Activated T-cell treated with anti-CD3 and anti-CD28 coated beads for 48 hours (primary cell): ENCODE data around the gene RMND5A.
"Not testable (repeated sequence)": the region's sequence is repeated elsewhere in the genome, so short reads cannot be mapped to it uniquely, and the experiment has no call there.

ENCODE experiments used
- DNase-seq: peaks from one replicate; pipeline ENCODE4 v3.0.0-alpha.2; 2020; ENCODE audit warnings: low read depth

The RMND5A gene, protein sequence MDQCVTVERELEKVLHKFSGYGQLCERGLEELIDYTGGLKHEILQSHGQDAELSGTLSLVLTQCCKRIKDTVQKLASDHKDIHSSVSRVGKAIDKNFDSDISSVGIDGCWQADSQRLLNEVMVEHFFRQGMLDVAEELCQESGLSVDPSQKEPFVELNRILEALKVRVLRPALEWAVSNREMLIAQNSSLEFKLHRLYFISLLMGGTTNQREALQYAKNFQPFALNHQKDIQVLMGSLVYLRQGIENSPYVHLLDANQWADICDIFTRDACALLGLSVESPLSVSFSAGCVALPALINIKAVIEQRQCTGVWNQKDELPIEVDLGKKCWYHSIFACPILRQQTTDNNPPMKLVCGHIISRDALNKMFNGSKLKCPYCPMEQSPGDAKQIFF

DNA sequence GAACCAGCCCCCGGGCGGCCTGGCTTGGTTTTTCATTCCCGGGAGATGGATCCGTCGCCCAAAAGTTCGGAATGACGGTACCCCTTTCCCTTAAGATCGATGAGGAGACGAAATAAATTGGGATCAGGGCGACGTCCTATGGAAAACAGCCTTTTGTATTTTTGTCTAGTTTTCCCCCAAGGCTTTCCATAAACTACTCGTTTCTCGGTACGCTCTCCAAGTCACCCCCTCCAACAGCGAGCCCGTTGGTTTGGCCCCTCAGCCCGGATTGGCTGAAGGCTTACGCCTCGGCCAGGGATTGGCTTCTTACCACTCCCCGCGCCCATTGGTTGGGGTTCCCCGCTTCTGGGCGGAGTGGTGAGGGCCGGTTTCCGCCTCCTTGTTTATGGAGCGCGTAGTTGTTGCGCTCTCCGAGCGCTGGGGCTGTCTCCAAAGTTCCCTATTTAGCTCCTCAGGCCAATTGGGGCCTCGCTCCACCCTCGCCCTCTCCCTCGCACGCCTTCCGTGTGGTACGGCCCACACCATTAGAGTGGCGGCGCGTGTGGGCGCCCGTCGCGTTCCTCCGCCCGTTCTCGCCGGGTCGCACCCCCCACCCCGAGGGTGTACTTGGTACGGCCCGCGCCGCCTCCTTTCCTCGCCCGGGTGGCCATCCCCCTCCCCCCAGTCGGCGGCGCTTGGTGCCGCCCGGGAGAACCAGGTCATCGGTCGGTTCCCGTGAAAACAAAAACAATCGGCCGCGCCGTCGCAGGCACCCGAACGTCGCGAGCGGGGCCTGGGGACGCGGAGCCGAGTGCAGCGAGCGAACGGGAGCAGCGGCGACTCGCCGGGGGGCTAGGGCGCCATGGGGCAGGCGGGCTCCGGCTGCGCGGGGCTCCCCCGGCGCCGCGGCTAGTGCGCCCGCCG, at the start of gene RMND5A:
Gene RMND5A (plus strand): TSS at position 655 of the 903 bp plus-strand sequence. CDS start 377 bp downstream, outside the sequence.
- DNase-seq, result peak; percentile 89

DNA sequence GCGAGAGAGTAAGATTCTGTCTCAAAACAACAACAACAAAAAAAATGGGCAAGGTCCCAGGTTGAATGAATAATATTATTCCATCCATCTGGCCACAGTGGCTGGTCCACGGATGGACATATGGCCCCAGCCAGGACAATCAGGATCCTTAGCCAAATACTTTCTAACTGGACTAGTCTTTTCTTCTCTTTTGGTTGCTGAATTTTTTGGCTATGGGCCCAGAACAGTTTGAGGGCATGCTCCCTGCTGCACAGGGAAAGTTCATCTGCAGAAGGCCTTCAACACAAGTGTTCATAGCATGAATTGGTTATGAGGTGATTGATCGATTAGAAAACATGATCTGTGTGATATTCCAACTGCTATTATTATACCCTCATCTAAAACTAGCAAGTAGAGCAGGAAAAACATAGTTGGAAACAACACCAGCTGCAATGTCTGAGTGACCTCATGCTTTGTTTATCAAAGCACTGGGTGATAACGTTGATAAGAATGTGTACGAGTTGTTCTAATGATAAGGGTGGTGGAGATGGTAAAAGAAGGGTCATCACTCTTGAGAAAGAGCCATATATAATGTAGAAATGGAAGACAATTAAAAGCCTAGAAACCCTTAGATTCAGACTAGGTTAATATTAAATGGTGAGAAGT, 48.6 kb upstream of the RMND5A start:
- DNase-seq, result no peak

DNA sequence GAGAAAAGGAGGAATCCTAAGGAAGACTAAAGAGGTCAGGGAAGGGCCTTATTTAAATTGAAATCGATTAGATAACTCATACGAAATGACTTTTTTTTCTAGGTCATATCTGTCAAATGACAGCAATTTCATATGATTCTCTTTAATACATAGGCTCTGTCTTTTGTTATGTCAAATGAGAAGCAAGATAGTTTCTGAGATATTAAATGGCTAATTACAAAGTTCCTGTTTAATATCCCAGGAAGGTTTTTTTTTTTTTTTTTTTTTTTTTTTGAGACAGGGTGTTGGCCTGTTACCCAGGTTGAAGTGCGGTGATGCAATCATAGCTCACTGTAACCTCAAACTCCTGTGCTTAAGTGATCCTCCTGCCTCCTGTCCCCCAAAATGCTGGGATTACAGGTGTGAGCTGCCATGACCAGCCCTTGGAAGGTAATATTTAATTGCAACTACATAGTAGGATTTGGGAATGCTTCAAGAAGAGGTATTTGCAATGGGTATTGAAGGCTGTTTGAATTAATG, 48.0 kb upstream of the RMND5A start:
- DNase-seq, result no peak

DNA sequence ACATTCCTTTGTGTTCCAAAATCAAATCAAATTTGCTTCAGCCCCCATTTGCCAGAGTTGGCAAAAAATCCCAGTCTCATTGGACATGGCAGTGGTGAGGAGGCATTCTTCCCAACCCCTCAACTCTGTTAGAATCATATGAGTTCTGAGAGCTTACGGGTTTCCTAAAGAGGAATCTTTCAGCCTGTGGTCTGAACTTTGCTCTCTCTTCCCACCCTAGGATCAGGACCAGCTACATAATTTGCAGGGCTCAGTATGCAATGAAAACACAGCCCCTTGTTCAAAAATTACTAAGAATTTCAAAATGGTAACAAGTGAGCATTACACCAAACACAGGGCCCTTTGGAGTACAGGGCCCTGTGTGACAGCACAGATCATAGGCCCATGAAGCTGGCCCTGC, 47.1 kb upstream of the RMND5A start:
- no peak for DNase-seq

DNA sequence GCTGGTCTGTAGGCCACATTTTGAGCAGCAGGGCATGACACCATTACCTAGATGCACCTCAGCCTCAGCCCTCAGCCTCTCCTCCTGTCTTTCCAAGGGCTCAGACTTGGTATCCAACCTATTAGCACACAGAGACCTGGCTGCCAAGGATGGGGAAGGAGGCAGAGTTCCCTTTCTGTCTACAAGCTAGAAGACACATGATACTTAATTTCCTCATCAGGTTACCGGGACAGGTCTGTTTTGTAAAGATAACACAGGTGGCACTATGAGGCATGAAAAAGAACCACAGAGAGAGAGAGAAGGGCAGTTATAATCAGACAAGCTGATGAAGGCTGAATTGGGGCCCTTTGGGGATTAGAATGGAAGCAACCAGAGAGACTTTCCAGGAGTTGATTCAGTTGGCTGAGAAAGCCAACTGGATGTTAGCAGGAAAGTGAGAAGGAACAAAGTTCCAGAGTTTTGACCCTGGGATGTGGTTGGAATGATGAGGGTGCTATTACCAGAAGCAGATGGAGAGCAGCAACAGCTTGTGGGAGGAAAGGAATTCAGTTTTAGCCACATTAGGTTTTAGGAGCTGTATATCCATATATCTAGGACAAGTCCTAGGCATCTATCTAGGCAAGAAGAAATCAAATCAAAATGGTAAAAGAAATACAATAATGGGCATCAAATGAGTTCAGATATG, 46.0 kb upstream of the RMND5A start:
- DNase-seq, result no peak

DNA sequence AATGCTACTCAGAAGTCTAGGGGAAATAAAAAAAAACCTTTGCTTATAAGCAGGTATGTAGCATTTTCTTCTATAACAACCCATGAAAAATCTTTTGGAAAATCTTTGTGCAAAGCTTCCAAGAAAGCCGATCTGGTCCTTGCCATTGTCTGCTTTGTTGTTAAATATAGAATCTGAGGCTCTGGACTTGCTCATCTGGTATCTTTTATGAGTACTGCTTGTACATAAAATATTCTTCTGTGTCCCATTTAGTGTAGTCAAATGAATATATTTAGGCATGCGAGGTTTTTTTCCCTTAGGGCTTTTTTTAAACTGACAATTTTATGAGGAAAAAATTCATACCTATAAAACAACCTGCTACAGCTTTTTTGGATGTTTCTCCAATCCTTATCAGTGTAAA, 45.0 kb upstream of the RMND5A start:
- no peak for DNase-seq

DNA sequence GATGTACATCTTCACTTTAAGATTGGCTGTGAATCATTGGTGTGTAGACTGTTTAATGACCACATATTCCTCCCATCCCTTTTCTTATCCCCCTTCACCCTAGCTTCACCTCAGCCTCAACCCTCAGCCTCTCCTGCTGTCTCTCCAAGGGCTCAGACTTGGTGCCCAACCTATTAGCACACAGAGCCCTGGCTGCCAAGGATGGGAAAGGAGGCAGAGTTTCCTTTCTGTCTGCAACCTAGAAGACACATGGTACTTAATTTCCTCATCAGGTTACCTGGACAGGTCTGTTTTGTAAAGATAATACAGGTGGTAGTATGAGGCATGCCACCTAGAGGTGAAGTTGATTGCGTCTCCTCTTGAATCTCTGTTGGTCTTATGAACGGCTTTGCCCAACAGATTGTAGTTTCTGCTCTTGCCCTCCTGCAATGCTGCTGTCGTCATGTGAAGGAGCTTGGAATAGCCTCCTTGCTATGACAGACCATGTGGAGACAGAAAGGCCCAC, 44.5 kb upstream of the RMND5A start:
- no peak for DNase-seq

DNA sequence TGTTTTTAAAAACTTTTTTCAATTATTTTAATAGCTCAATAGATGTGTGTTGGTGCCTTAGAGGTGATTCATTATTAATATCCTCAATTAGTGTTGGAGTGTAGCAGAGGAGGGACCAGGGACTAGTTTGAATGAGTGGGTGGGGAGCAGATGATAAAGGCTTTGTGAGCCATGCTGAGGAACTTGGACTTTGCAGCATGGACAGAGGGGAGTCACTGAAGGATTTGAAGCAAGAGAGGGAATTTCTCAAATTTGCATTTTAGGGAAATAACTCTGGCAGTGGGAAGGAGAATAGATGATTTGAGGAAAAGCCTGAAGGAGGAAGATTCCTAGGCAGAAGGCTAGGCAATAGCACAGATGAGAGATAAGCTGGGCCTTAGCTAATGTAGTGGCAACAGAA, 42.3 kb upstream of the RMND5A start:
- DNase-seq, result no peak

DNA sequence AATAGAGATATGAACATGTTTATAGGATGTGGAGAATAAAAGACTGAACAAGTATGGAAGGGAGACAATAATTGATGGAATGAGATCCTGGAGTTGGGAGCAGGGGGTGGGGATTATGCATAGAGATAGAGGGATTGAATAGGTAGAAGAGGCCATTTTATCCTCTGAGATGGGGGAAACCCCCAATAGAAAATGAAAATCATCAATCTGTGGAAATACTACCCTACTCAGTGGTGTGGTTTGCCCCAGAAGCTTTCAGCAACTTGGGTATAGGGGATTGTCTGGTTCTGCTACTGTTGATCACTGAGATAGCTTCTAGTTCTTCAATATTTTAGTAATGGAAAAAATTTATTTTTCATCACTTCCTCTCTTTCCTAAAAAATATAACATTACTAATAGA, 41.1 kb upstream of the RMND5A start:
- no peak for DNase-seq

DNA sequence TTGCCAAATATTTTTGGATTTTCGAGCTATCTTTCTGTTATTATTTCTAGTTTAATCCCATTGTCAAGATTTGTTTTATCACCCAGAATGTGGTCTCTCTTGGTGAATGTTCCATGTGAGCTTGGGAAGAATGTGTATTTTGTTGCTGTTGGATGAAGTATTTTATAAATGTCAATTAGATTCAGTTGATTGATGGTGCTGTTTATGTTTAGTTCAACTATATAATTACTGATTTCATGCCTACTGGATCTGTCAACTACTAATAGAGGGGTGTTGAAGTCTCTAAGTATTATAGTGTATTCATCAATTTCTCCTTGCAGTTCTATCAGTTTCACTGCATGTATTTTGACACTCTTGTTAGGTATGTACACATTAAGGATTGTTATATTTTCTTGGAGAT, 34.7 kb upstream of the RMND5A start:
- no peak for DNase-seq

DNA sequence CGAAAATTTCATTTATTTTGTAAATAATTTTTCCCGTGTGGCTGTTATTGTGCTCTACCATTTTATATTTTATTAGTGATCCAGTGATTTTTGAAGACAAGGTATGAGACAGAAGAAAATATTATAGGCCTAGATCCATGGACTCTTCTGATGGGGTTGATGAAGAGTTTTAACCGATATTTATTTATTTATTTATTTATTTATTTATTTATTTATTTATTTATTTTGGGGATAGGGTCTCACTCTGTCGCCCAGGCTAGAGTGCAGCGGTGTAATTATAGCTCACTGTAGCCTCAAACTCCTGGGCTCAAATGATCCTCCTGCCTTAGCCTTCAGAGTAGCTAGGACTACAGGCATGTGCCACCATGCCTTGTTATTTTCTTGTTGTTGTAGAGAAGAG, 33.6 kb upstream of the RMND5A start:
- no peak for DNase-seq

DNA sequence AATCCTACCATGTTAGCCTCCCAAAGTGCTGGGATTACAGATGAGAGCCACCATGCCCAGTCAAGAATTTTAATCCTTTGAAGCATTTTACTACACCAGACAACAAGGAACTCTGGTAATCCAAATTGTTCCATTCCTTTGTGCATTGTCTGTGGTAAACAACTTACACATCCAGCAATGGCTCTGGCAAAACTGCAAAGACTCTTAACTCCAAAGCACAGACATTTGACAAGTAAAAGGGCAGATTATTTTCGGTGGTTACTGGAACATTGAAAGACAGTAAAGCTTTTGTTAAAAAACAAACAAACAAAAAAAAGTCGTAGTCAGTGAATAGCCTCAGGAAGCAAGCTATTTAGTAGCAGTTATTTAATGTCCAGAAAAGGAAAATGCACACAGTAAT, 33.2 kb upstream of the RMND5A start:
- no peak for DNase-seq

DNA sequence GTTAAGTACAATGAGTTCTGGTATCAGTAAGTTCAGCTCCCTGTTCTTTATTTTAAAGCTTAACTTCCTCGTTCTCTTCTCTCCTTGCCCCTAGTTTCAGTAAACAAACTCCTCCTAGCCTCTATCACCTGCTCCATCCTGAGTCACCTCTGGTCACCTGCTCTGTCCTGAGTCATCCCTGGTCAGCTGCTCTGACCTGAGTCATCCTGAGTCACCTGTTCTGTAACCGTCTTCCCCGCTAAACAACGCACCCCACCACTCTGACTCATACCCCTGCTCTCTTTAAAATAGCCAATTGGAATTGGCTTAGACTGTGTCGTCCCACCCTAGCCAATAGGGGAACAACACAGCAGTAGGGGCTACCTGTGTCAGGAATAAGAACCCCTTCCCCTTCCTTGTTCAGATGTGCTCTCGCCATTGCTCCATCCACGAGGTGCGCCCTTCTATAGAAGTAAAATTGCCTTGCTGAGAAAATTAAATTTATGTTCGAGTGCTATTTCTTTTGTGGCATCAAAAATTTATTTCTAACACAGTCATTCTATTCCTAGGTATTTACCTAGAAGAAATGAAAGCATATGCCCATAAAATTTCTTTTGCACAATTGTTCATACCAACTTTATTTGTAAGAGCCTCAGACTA, 24.9 kb upstream of the RMND5A start:
- DNase-seq, result peak; percentile 2

DNA sequence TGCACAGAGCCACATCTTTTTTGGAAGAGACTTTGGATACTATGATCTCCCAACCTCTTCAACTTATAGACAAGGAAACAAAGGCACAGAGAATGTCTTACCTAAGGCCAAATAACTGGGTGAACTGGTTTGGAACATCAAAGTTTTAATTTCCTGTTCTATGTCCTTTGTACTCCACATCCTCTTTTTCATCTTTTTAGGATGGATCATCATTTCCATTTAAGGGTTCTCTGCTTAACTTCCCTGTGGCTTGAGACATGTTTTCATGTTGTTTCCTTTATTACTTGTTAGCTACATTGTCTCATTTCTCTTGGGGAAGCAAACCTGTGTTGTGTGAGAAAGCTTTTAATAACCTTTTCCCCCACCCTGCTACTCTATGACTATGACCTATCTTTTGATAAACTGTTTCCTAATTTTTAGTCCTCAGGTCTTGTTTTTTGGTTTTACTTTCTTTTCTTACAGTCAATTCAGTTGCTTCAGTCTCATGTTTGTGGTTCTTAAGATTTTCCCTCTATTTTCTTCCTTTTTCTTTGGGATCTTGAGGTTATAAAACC, 22.5 kb upstream of the RMND5A start:
- no peak for DNase-seq

DNA sequence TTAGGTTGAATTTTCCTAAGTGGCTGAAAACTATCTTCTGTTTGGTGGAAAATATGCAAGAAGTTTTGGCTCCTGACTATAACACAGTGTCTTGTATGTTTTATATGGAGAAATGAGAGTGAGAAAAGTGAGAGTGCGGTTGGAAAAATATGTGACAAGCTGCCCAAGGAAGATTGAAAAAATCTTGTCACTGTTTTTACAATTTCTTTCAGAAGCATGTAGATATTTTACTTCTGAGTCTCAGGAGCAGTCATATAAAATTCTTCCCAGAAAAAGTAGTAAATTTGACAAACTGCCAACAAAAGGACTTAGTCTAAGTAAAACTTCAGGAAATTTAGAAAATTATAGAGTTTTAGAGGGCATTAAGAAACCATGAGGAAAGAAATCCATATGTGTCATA, 19.4 kb upstream of the RMND5A start:
- no peak for DNase-seq

DNA sequence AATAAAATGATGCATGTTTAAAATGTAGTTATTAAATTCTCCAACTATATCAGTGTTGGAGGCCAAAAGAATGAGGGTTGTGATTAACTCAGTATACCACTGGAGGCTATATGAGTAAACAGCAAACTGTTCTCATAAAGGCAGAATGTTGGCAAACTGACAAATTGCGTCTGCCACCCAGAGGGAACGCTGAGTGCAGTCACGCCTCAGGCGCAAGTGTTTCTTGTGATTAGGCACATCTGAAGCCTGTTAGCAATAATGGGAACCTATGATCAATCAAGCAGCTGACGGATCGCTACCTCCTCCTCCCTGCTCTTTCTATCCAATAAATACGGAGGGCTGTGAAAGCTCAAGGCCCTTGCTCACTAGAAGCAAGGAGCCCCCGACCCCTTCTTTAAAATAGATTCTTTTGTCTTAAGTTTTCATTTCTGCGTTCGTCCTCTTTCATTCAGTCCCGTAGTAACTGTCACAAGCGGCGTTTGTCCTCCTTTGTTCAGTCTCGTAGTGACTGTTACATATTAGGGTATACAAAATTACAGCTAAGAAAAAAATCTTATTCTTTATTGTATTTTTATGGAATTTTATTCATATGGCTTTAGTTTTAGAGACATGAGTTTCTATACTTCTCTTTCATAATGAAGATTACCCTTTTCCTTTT, 16.3 kb upstream of the RMND5A start:
- no peak for DNase-seq

DNA sequence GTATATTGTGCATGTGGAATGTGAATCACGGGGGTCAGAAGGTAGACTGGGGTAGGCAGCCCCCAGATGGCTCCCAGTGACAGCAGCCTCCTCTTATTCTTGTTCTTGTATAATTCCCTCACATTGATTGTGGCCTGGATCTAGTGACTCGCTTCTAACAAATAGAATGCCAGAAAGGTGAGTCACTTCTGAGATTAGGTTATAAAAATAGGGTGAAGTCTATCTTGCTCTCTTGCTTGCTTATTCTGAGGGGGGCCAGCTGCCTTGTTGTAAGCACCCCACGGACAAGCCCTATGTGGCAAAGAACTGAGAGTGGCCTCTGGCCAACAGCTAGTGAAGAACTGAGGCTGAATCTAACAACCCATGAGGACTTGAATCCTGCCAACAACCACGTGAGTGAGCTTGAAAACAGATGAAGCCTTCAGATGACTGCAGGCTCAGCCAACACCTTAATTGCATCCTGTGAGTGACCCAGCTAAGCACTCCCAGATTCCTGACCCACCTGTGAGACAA, 15.6 kb upstream of the RMND5A start:
- no peak for DNase-seq

DNA sequence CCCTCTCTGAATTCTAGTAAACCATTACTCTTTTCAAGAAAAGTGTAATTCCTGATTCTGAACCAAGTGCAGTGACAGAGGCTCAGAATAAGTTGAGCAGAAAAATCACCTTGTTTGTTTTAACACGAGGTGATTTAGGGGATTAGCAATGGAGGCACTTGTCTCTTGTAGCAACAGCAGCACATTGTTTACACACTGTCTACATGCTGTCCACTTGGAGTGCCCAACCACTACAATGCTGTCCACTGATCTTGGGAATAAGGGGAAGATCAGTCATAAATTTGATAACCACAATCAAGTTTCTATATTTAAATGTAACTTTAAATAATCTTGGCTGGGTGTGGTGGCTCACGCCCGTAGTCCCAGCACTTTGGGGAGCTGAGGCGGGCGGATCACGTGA, 13.9 kb upstream of the RMND5A start:
- no peak for DNase-seq

DNA sequence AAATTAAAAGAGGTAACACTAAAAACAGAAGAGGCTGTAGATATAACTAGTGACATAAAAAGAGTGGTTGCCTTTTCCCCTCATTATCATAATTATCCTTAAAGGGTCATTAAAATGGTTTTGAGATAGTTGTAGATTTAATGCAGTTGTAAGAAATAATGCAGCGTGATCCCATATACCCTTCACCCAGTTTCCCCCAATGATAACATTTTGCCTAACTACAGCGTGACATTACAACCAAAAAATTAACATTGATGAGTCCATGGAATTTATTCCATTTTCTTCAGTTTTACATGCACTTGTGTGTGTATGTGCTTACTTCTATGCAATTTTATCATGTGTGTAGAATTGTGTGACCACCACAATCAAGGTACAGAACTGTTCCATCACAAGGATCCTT, 13.2 kb upstream of the RMND5A start:
- DNase-seq, result no peak

DNA sequence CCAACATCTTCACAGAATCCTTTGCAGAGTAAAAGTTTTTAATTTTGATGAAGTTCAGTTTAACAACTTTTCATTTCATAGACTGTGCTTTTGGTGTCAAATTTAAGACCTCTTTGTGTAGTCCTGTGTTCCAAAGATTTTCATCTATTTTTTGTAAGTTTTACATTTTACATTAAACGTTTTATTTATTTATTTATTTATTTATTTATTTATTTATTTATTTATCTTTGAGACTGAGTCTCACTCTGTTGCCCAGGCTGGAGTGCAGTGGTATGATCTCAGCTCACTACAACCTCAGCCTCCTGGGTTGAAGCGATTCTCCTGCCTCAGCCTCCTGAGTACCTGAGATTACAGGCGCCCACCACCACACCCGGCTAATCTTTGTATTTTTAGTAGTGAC, 12.0 kb upstream of the RMND5A start:
- not testable (repeated sequence) for DNase-seq
